AG09319 (cell line): Measurements from ENCODE around the gene TBC1D21.

Source experiments
- DNase-seq: peaks from one replicate; pipeline ENCODE4 v3.0.0-alpha.2; 2010; ENCODE audit warnings: low read depth; ENCODE audit errors: extremely low read depth
- CTCF ChIP-seq: IDR thresholded peaks from 2 replicates; pipeline ENCODE4 v1.5.1; 2011; ENCODE audit warnings: low read depth, mild to moderate bottlenecking, inconsistent platforms, low read length, moderate library complexity

TBC1D21 gene

GRCh38 chr15:73862276-73862675 lies 11.1 kb upstream of the TBC1D21 start:
- TF ChIP-seq CTCF = no peak

GRCh38 chr15:73865379-73865778 lies 8.0 kb upstream of the TBC1D21 start:
- no peak for DNase-seq
- no peak for TF ChIP-seq CTCF

More at GRCh38 chr15:73862276-73862675, 11.1 kb upstream of the TBC1D21 start:
- no peak for DNase-seq

- no peak for DNase-seq
- no peak for TF ChIP-seq CTCF
Measured at GRCh38 chr15:73865904-73866303, 7.5 kb upstream of the TBC1D21 start.

- no peak for DNase-seq
- no peak for TF ChIP-seq CTCF
Measured at GRCh38 chr15:73866481-73866880, 6.9 kb upstream of the TBC1D21 start.

GRCh38 chr15:73866881-73867410 lies 6.4 kb upstream of the TBC1D21 start:
- TF ChIP-seq CTCF = no peak
- DNase-seq = no peak

- DNase-seq = no peak
- no peak for TF ChIP-seq CTCF
Measured at GRCh38 chr15:73867426-73867825, 5.9 kb upstream of the TBC1D21 start.

GRCh38 chr15:73867956-73868355 lies 5.4 kb upstream of the TBC1D21 start:
- no peak for TF ChIP-seq CTCF
- DNase-seq = no peak
